Measurements from ENCODE around the gene ARHGDIG. TPM values are rescaled to one million over a fixed set of nuclear protein-coding genes. Genes with fewer than 3 reads are reported as not detected.

Gene ARHGDIG
- total and polyA plus RNA-seq, 2 experiments from 2014 or later: 0.78 to 1.0 TPM

- TF ChIP-seq ETS1 (IDR thresholded peaks at IDR 0.05) (no peak), JUNB (IDR thresholded peaks at IDR 0.05; ENCODE audit: unreplicated experiment) (no peak), ZNF331 (CRISPR knock-in tag; IDR thresholded peaks at IDR 0.05; ENCODE audit: low read depth) (no peak), EZH2 (IDR thresholded peaks at IDR 0.05; ENCODE audit: low read depth, unreplicated experiment) (no peak)
- TF ChIP-seq, protein P1, sequence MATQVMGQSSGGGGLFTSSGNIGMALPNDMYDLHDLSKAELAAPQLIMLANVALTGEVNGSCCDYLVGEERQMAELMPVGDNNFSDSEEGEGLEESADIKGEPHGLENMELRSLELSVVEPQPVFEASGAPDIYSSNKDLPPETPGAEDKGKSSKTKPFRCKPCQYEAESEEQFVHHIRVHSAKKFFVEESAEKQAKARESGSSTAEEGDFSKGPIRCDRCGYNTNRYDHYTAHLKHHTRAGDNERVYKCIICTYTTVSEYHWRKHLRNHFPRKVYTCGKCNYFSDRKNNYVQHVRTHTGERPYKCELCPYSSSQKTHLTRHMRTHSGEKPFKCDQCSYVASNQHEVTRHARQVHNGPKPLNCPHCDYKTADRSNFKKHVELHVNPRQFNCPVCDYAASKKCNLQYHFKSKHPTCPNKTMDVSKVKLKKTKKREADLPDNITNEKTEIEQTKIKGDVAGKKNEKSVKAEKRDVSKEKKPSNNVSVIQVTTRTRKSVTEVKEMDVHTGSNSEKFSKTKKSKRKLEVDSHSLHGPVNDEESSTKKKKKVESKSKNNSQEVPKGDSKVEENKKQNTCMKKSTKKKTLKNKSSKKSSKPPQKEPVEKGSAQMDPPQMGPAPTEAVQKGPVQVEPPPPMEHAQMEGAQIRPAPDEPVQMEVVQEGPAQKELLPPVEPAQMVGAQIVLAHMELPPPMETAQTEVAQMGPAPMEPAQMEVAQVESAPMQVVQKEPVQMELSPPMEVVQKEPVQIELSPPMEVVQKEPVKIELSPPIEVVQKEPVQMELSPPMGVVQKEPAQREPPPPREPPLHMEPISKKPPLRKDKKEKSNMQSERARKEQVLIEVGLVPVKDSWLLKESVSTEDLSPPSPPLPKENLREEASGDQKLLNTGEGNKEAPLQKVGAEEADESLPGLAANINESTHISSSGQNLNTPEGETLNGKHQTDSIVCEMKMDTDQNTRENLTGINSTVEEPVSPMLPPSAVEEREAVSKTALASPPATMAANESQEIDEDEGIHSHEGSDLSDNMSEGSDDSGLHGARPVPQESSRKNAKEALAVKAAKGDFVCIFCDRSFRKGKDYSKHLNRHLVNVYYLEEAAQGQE (IDR thresholded peaks at IDR 0.05; ENCODE audit: unreplicated experiment): no peak
Observed at GRCh38 chr16:305916-306626, 25.7 kb downstream of the ARHGDIG start (continued).

DNA sequence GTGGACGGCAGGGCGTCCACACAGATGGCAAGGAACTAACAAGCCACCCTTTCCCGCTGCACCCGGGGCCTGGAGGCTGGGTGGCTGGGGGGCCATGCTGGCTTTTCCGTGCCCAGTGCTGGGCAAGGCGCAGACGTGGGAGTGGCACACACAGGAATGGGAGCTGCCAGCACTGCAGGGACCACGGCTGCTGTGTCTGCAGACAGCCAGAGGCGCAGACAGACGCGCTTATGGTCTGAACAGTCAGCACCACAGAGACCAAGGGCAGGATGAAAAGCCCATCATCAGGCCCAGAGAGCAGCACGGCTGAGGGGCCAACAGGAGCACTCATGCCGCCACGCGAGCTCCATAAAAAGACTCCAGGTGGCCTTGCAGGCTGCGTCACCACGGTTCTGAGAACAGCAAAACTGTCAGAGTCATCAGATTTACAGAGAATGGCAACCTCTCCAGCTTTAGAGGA is 26.6 kb downstream of the ARHGDIG start:
- H3K36me3 Mint-ChIP-seq (ENCODE audit: low read depth): peaks cover 8% of the 10 kb centered on the region; the same call in 1 of the 3 replicates
- H3K4me1 ChIP-seq (ENCODE audit: insufficient read depth): no peaks in the 10 kb centered on the region
- no peak overlapping the region for H3K27ac Mint-ChIP-seq
- DNase-seq (ENCODE audit: low spot score) (no peak), ATAC-seq (no peak)
- H2AFZ ChIP-seq: no peak overlapping the region
- peaks cover 7% of the 10 kb centered on the region for H4K20me1 ChIP-seq (replicated peaks; ENCODE audit: insufficient read depth)
- peaks cover 7% of the 10 kb centered on the region for H3K27me3 Mint-ChIP-seq (ENCODE audit: insufficient read depth, low read depth, poor library complexity)
- H3K4me1 Mint-ChIP-seq: no peaks in the 10 kb centered on the region; the same call in 1 of the 3 replicates
- no peaks in the 10 kb centered on the region for H3K27me3 ChIP-seq (ENCODE audit: insufficient read depth)
- H3K4me2 ChIP-seq: no peak overlapping the region
- H3K4me3 Mint-ChIP-seq: no peak overlapping the region
- H3K36me3 ChIP-seq (ENCODE audit: insufficient read depth): 0 out of 2 replicates have a peak, but pooled peaks cover 3% of the 10 kb centered on the region
- no peak overlapping the region for H3K4me3 ChIP-seq
- H3K9me2 ChIP-seq (ENCODE audit: insufficient read depth): no peaks in the 10 kb centered on the region
- H3F3A ChIP-seq (replicated peaks; ENCODE audit: low read depth): no peaks in the 10 kb centered on the region; the same call in 1 of the 2 replicates
- H3K9me3 Mint-ChIP-seq: no peaks in the 10 kb centered on the region
- H3K27ac ChIP-seq (ENCODE audit: low read depth): no peak overlapping the region
- TF ChIP-seq EZH2phosphoT487 (IDR thresholded peaks at IDR 0.05; ENCODE audit: unreplicated experiment) (no peak), STAT1 (IDR thresholded peaks at IDR 0.05; ENCODE audit: unreplicated experiment) (no peak), ETS1 (IDR thresholded peaks at IDR 0.05) (no peak)
- peaks cover 10% of the 10 kb centered on the region for H3K79me2 ChIP-seq (replicated peaks; ENCODE audit: insufficient read depth)

All from GM23338 (cell line).